Measurements from ENCODE around the gene RNFT2. TPM values are rescaled to one million over a fixed set of nuclear protein-coding genes. Genes with fewer than 3 reads are reported as not detected.
A peak's percentile ranks its signal among the peaks of the same experiment; 100 is the strongest.

The RNFT2 gene
- total and polyA plus RNA-seq, 3 donors from 2014 or later: 6.8 to 11.7 (median 9.0) TPM

DNA sequence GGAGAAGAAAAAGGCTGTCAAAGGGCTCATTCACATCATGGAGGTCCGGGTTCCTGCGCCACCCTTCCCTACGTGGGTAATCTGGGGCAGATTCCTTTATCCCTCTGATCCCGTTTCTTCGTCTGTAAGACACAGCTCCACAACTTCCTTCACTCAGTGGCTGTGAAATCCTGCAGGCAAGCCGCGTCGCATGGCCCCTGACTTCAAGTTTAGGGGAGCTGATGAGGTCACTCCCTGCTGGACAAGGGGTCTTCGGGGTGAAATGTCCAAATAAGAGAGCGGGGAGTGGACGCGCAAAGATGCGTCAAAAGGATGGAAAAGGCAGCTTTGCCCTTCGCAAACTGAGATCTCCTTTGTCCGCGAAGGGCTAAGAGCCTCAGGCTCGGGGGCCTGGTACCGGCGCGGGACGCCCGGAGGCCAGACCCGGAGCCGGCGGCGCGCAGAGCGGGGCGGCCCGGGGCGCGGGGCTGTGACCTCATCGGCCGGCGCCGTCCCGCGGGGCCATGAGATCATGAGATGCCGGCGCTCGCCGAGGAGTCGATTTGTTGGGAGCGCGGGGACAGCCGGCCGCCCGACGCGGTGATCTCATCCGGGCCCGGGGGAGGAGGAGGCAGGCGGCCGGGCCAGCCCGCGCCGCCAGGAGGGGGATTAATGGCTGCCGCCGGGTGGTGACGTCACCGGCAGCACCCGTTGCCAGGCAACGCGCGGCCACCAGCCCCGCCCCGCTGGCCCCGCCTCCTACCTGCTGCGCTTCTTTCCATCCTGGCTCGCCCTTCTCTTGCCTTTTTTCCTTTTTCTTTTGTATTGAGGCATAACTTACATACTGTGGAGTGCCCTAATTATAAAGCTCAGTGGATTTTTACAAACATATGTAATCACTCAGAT lies 81.1 kb downstream of the RNFT2 start:
- no peaks in the 10 kb centered on the region for H3K27me3 ChIP-seq
- peak overlapping the region; percentile 82 to 84 for H3K4me3 ChIP-seq
- WGBS, 2 donors: 1% methylated on average over 35 to 53 of the region's 70 CpGs
- H3K4me1 ChIP-seq: peaks cover 7% of the 10 kb centered on the region
- no peak for TF ChIP-seq POLR2A (IDR thresholded peaks at IDR 0.05)
- TF ChIP-seq, protein P1, sequence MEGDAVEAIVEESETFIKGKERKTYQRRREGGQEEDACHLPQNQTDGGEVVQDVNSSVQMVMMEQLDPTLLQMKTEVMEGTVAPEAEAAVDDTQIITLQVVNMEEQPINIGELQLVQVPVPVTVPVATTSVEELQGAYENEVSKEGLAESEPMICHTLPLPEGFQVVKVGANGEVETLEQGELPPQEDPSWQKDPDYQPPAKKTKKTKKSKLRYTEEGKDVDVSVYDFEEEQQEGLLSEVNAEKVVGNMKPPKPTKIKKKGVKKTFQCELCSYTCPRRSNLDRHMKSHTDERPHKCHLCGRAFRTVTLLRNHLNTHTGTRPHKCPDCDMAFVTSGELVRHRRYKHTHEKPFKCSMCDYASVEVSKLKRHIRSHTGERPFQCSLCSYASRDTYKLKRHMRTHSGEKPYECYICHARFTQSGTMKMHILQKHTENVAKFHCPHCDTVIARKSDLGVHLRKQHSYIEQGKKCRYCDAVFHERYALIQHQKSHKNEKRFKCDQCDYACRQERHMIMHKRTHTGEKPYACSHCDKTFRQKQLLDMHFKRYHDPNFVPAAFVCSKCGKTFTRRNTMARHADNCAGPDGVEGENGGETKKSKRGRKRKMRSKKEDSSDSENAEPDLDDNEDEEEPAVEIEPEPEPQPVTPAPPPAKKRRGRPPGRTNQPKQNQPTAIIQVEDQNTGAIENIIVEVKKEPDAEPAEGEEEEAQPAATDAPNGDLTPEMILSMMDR (IDR thresholded peaks at IDR 0.05): peak in 1 of 3 experiments; percentile 3
- DNase-seq: peak; percentile 91
- H3K9me3 ChIP-seq: no peaks in the 10 kb centered on the region
- H3K27ac ChIP-seq: peak overlapping the region; percentile 96
- intact Hi-C loops (cut with DNase I; ENCODE audit: low total_unique reads): no loop called here
- no peaks in the 10 kb centered on the region for H3K36me3 ChIP-seq (ENCODE audit: low read depth, missing control alignments)

- no peak for DNase-seq
- WGBS, 2 donors: 74 to 84% methylated on average over 10 of the region's 10 CpGs
- peak overlapping the region in 1 of 2 donors; percentile 84 for H3K4me3 ChIP-seq
- H3K27ac ChIP-seq: peak overlapping the region; percentile 96
- H3K9me3 ChIP-seq: no peaks in the 10 kb centered on the region
- H3K36me3 ChIP-seq (ENCODE audit: low read depth, missing control alignments): no peaks in the 10 kb centered on the region
- intact Hi-C loops (cut with DNase I; ENCODE audit: low total_unique reads): no loop called here
- peaks cover 7% of the 10 kb centered on the region for H3K4me1 ChIP-seq
- no peaks in the 10 kb centered on the region for H3K27me3 ChIP-seq
- no peak for TF ChIP-seq POLR2A (IDR thresholded peaks at IDR 0.05)
- TF ChIP-seq, protein P1 (IDR thresholded peaks at IDR 0.05): no peak
Measured at GRCh38 chr12:116820064-116820656, 82.0 kb downstream of the RNFT2 start.

DNA sequence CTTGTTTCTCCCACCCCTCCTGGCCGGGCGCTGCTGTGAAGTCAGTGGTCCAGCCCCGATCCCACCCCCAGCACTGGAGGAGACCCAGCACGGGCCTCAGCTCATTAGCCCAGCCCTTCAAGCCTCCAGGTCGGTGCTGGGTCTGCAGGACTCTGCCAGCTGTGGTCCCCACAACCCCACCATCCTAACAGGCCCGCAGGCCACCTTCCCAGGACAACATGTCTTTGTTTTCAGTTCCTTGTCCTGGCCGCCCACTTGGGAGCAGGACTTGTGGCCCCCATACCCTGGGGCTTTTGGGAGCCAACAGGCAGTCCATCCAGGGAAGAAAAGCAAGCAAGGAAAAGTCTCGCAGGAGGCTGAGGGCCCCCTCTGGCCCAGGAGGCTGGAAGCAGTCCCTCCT lies 83.2 kb downstream of the RNFT2 start:
- H3K4me3 ChIP-seq: no peak overlapping the region
- H3K27me3 ChIP-seq: no peaks in the 10 kb centered on the region
- TF ChIP-seq, protein P1 (IDR thresholded peaks at IDR 0.05): no peak
- TF ChIP-seq POLR2A (IDR thresholded peaks at IDR 0.05): no peak
- no peaks in the 10 kb centered on the region for H3K9me3 ChIP-seq
- no peak overlapping the region for H3K27ac ChIP-seq
- WGBS, 2 donors: 70 to 76% methylated on average over 6 to 8 of the region's 8 CpGs
- intact Hi-C loops (cut with DNase I; ENCODE audit: low total_unique reads): no loop called here
- H3K36me3 ChIP-seq (ENCODE audit: low read depth, missing control alignments): no peaks in the 10 kb centered on the region
- H3K4me1 ChIP-seq: peaks cover 7% of the 10 kb centered on the region
- no peak for DNase-seq

- no peak for TF ChIP-seq POLR2A (IDR thresholded peaks at IDR 0.05)
- TF ChIP-seq, protein P1 (IDR thresholded peaks at IDR 0.05): no peak
- DNase-seq: no peak
- Histone ChIP-seq H3K9me3 (no peaks in the 10 kb centered on the region), H3K27me3 (no peaks in the 10 kb centered on the region), H3K4me1 (no peaks in the 10 kb centered on the region), H3K27ac (no peak overlapping the region), H3K4me3 (no peak overlapping the region), H3K36me3 (ENCODE audit: low read depth, missing control alignments) (no peaks in the 10 kb centered on the region)
- intact Hi-C loops (cut with DNase I; ENCODE audit: low total_unique reads): no loop called here
- 84 to 90% methylated on average over 4 of the region's 4 CpGs for WGBS, 2 donors
Measured at GRCh38 chr12:116827432-116827831, 89.3 kb downstream of the RNFT2 start.
